Measurements from ENCODE around the gene ATP8B4. TPM values are rescaled to one million over a fixed set of nuclear protein-coding genes. Genes with fewer than 3 reads are reported as not detected.

Gene ATP8B4
- total and polyA plus RNA-seq, 10 donors = 1.7 to 42.8 (median 27.7) TPM

DNA sequence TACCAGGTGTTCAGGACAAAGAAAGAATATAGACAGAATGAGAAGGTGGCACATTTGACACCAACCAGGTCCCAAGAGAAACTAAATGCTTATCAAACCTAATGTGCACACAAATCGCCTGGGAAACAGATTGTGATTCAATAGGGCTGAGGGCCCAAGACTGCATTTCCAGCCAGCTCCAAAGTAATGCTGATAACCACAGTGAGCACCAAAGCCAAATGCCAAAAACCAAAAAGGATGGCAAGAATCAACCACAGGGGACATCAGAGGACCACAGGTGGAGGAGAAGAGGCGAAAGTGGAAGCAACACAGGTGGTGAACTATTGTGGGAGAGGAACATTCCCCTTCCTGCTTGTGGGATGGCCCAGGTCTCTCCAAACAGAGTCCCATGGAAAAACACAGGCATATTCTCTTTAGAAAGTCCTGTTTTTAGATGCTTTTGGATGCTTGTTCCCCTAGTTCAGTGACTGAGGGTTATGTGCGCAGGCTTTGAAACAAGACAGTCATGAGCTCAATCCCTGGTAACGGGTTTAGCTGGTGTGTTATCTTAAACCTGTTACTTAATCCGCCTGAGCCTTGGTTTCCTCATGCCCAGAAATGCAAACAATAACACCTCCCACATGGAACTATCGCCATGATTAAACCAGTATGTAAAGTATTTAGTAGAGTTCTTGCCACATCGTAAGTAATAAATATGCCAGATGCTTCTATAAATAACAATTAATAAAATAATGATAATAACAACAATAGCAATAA lies 241.7 kb downstream of the ATP8B4 start:
- Histone ChIP-seq H3K36me3 (peaks cover 0 to 53% (median 0%) of the 10 kb centered on the region in 6 donors), H3K4me1 (no peaks in the 10 kb centered on the region), H3K4me3 (no peak overlapping the region), H3K27me3 (replicated peaks in 1 of 7) (no peaks in the 10 kb centered on the region), H3K27ac (peak overlapping the region in 5 of 8 donors; percentile 10 to 57 (median 13)), H3K9me3 (no peaks in the 10 kb centered on the region)
- intact Hi-C loops (cut with DNase I; ENCODE audit: low total_unique reads) = no loop called here
- 80 to 94% (median 90%) methylated on average over 7 of the region's 7 CpGs for WGBS, 5 donors
- no peak for TF ChIP-seq POLR2AphosphoS5 (IDR thresholded peaks at IDR 0.05)
- no peak for DNase-seq

DNA sequence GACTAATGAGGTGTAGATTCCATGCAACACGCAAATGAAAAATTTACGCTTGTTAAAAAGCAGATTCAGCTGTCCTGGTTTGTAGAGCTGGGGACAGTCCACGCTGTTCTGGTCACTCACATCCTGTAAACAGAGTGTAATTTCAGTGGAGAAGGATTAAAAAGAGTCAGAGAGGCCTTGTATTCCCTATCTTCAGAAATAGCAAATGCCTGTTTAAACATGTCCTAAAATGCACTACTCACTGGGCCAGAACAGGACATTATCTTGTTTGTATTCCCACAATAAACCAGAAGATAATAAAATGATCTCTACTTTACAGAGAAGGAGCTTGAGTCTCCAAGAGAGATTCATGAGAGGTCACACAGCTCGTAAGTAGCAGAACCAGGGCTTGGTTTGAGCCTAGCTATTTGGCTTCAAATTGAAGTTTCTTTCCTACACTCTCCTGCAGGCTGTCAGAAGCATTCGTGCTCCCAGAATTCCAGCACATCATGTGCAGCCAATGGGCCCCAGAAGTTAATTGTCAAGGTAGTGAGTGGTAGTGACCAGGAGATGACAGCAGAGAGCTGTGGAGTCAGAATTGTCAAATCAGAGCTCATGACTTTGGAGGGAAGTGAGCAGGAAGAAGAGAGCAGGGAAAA lies 242.5 kb downstream of the ATP8B4 start:
- Histone ChIP-seq H3K4me3 (no peak overlapping the region), H3K9me3 (no peaks in the 10 kb centered on the region), H3K27me3 (replicated peaks in 1 of 7) (no peaks in the 10 kb centered on the region), H3K36me3 (peaks cover 0 to 54% (median 0%) of the 10 kb centered on the region in 6 donors), H3K4me1 (no peaks in the 10 kb centered on the region), H3K27ac (no peak overlapping the region)
- no peak for TF ChIP-seq POLR2AphosphoS5 (IDR thresholded peaks at IDR 0.05)
- TF ChIP-seq, protein P1, sequence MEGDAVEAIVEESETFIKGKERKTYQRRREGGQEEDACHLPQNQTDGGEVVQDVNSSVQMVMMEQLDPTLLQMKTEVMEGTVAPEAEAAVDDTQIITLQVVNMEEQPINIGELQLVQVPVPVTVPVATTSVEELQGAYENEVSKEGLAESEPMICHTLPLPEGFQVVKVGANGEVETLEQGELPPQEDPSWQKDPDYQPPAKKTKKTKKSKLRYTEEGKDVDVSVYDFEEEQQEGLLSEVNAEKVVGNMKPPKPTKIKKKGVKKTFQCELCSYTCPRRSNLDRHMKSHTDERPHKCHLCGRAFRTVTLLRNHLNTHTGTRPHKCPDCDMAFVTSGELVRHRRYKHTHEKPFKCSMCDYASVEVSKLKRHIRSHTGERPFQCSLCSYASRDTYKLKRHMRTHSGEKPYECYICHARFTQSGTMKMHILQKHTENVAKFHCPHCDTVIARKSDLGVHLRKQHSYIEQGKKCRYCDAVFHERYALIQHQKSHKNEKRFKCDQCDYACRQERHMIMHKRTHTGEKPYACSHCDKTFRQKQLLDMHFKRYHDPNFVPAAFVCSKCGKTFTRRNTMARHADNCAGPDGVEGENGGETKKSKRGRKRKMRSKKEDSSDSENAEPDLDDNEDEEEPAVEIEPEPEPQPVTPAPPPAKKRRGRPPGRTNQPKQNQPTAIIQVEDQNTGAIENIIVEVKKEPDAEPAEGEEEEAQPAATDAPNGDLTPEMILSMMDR (IDR thresholded peaks at IDR 0.05 in 8 of 11, conservative IDR thresholded peaks at IDR 0.05 in 3 of 11) = peak in 1 of 11 experiments; percentile 21
- no peak for DNase-seq
- intact Hi-C loops (cut with DNase I; ENCODE audit: low total_unique reads) = no loop called here
- 81 to 96% (median 89%) methylated on average over 5 of the region's 5 CpGs for WGBS, 5 donors

DNA sequence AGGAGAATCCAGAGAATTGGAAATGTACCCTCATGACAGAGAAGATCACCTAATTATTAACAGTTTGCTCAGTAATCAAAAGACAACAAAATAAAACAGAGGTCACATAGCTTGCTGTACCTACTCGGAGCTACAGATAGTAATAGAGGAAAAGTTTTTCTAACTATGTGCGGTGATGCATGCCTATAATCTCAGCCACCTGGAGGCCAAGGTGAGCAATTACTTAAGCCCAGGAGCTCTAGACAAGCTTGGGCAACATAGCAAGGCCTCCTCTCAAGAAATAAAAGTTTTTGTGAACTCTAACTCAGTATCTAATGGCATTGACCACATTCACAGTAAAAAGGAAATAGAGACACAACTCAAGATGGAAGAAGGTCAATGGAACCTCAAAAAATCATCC lies 243.6 kb downstream of the ATP8B4 start:
- H3K36me3 ChIP-seq = peaks cover 0 to 56% (median 0%) of the 10 kb centered on the region in 6 donors
- no peaks in the 10 kb centered on the region for H3K9me3 ChIP-seq
- WGBS, 5 donors = 85 to 94% (median 89%) methylated on average over 2 of the region's 2 CpGs
- TF ChIP-seq, protein P1 (IDR thresholded peaks at IDR 0.05 in 8 of 11, conservative IDR thresholded peaks at IDR 0.05 in 3 of 11) = no peak
- TF ChIP-seq POLR2A (IDR thresholded peaks at IDR 0.05) = no peak
- no peak for TF ChIP-seq POLR2AphosphoS5 (IDR thresholded peaks at IDR 0.05)
- intact Hi-C loops (cut with DNase I; ENCODE audit: low total_unique reads) = no loop called here
- H3K4me1 ChIP-seq = no peaks in the 10 kb centered on the region
- no peak for DNase-seq
- H3K4me3 ChIP-seq = no peak overlapping the region
- H3K27ac ChIP-seq = no peak overlapping the region
- H3K27me3 ChIP-seq (replicated peaks in 1 of 7) = no peaks in the 10 kb centered on the region

DNA sequence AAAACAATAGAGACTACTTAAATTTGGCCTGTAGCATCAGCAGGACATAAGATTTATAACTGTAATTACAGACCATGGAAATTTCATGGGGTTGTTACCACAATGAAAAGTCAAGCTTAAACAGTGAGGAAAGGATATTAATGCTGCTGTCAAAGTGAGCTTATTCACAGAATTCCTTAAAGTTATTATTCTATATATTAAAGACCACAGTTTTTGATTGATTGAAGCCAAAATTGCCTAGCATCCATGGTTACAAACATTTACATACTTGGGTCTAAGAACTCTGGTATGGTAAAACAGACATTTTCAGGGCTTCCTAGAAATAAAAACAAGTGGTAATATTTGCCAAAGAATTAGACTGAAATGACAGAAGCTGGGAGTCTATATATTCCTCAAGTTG lies 248.6 kb downstream of the ATP8B4 start:
- Histone ChIP-seq H3K27ac (no peak overlapping the region), H3K27me3 (replicated peaks in 1 of 7) (no peaks in the 10 kb centered on the region), H3K36me3 (peaks cover 0 to 36% (median 0%) of the 10 kb centered on the region in 6 donors), H3K4me3 (no peak overlapping the region), H3K9me3 (no peaks in the 10 kb centered on the region), H3K4me1 (no peaks in the 10 kb centered on the region)
- intact Hi-C loops (cut with DNase I; ENCODE audit: low total_unique reads) = no loop called here
- DNase-seq = no peak
- TF ChIP-seq POLR2A (IDR thresholded peaks at IDR 0.05) (no peak), POLR2AphosphoS5 (IDR thresholded peaks at IDR 0.05) (no peak)
- TF ChIP-seq, protein P1 (IDR thresholded peaks at IDR 0.05 in 8 of 11, conservative IDR thresholded peaks at IDR 0.05 in 3 of 11) = no peak

All from spleen (tissue), 11 donors.